ENCODE measurements around the gene MIER1.
"Not testable (repeated sequence)": the region's sequence is repeated elsewhere in the genome, so short reads cannot be mapped to it uniquely, and the experiment has no call there.

DNA sequence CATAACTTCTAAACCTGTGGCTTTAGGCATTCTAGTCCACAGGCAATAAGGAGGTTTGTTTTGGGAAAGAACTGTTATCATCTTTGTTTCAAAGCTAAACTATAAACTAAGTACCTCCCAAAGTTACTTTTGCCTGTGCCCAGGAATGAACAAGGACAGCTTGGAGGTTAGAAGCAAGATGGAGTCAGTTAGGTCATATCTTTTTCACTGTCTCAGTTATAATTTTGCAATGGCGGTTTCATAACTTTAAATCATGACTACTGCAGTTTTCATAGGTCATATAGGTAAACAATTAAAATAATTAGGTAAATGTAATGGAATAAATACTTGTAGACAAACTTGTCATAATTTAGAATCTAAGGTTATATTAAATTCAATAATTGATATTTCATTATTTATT, 9.6 kb upstream of the MIER1 start:
- TF ChIP-seq POLR2A (IDR thresholded peaks at IDR 0.05) = not testable (repeated sequence)
- TF ChIP-seq, protein P1, sequence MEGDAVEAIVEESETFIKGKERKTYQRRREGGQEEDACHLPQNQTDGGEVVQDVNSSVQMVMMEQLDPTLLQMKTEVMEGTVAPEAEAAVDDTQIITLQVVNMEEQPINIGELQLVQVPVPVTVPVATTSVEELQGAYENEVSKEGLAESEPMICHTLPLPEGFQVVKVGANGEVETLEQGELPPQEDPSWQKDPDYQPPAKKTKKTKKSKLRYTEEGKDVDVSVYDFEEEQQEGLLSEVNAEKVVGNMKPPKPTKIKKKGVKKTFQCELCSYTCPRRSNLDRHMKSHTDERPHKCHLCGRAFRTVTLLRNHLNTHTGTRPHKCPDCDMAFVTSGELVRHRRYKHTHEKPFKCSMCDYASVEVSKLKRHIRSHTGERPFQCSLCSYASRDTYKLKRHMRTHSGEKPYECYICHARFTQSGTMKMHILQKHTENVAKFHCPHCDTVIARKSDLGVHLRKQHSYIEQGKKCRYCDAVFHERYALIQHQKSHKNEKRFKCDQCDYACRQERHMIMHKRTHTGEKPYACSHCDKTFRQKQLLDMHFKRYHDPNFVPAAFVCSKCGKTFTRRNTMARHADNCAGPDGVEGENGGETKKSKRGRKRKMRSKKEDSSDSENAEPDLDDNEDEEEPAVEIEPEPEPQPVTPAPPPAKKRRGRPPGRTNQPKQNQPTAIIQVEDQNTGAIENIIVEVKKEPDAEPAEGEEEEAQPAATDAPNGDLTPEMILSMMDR (IDR thresholded peaks at IDR 0.05) = not testable (repeated sequence)
